GM23248 (cell line): ENCODE results near the gene SLC10A7.

Experiments
- EZH2 ChIP-seq: fragments of 200-600 bp; sonication (generic); IDR thresholded peaks from 2 replicates; pipeline ENCODE4 v1.6.1; 2018; ENCODE audit warnings: antibody characterized with exemption, mild to moderate bottlenecking; ENCODE audit not compliant: insufficient read depth, poor library complexity, severe bottlenecking
- EZH2phosphoT487 ChIP-seq: fragments of 200-600 bp; sonication (generic); IDR thresholded peaks from 2 replicates; pipeline ENCODE4 v1.6.1; 2018; ENCODE audit warnings: antibody characterized with exemption, moderate library complexity, mild to moderate bottlenecking, low read depth; ENCODE audit not compliant: insufficient read depth

- TF ChIP-seq EZH2 (no peak), EZH2phosphoT487 (no peak)
Measured at GRCh38 chr4:146347822-146348221, 173.9 kb downstream of the SLC10A7 start.
